HepG2 (cell line): Measurements from ENCODE around the gene AGPAT2. TPM values are rescaled to one million over a fixed set of nuclear protein-coding genes. Genes with fewer than 3 reads are reported as not detected.
A peak's percentile ranks its signal among the peaks of the same experiment; 100 is the strongest.

Source experiments
- ARNTL ChIP-seq: sonication (generic); formaldehyde crosslinking; IDR thresholded peaks from 2 replicates; pipeline ENCODE4 v1.4.0; 2020; ENCODE audit warnings: mild to moderate bottlenecking, missing genetic modification reagents
- FOXK2 ChIP-seq: fragments of 450-650 bp; IDR thresholded peaks from 2 replicates; pipeline ENCODE4 v1.6.1; 2016
- GABPB1 ChIP-seq: IDR thresholded peaks from 2 replicates; pipeline ENCODE4 v1.6.1; 2016; ENCODE audit warnings: mild to moderate bottlenecking, missing genetic modification reagents, moderate library complexity, missing compliant biosample characterization
- MIXL1 ChIP-seq: IDR thresholded peaks from 2 replicates; pipeline ENCODE4 v1.6.1; 2016
- NFATC3 ChIP-seq: sonication (generic); formaldehyde crosslinking; IDR thresholded peaks from 2 replicates; pipeline ENCODE4 v1.5.1; 2020; ENCODE audit warnings: mild to moderate bottlenecking, missing genetic modification reagents
- NPAS2 ChIP-seq: sonication (generic); formaldehyde crosslinking; IDR thresholded peaks from 2 replicates; pipeline ENCODE4 v1.8.0; 2022; ENCODE audit warnings: mild to moderate bottlenecking, missing genetic modification reagents, borderline replicate concordance
- PCBP1 ChIP-seq: fragments of 200-400 bp; formaldehyde crosslinking; IDR thresholded peaks from 2 replicates; pipeline ENCODE4 v1.6.1; 2017; ENCODE audit warnings: mild to moderate bottlenecking, low read depth, low read length, borderline replicate concordance
- PPARG ChIP-seq: conservative IDR thresholded peaks from 2 replicates; pipeline ENCODE4 v1.6.1; 2016; ENCODE audit warnings: missing biosample characterization, missing genetic modification reagents
- REST ChIP-seq, 2 experiments: IDR thresholded peaks; 2 replicates each; pipeline ENCODE4 v1.6.1; 2011 to 2012; ENCODE audit warnings: low read length in 2 of 2, borderline replicate concordance in 1 of 2, low read depth in 1 of 2, mild to moderate bottlenecking in 1 of 2, moderate library complexity in 1 of 2
- RXRB ChIP-seq: IDR thresholded peaks from 2 replicates; pipeline ENCODE4 v1.6.1; 2016; ENCODE audit warnings: borderline replicate concordance, missing genetic modification reagents, missing compliant biosample characterization
- SMARCC2 ChIP-seq: fragments of 450-650 bp; IDR thresholded peaks from 2 replicates; pipeline ENCODE4 v1.6.1; 2017; ENCODE audit warnings: antibody characterized with exemption, mild to moderate bottlenecking
- SMARCE1 ChIP-seq: fragments of 450-650 bp; IDR thresholded peaks from 2 replicates; pipeline ENCODE4 v1.6.1; 2017; ENCODE audit warnings: borderline replicate concordance
- THAP11 ChIP-seq: IDR thresholded peaks from 2 replicates; pipeline ENCODE4 v1.6.1; 2016; ENCODE audit warnings: missing biosample characterization, missing genetic modification reagents
- ZBTB3 ChIP-seq: sonication (generic); formaldehyde crosslinking; IDR thresholded peaks from 2 replicates; pipeline ENCODE4 v1.4.0; 2020; ENCODE audit warnings: low read depth, mild to moderate bottlenecking, moderate library complexity, missing genetic modification reagents, borderline replicate concordance
- ZNF138 ChIP-seq: sonication (generic); formaldehyde crosslinking; IDR thresholded peaks from 2 replicates; pipeline ENCODE4 v1.5.0; 2020; ENCODE audit warnings: mild to moderate bottlenecking, low read depth, missing genetic modification reagents
- ZNF597 ChIP-seq: sonication (generic); formaldehyde crosslinking; IDR thresholded peaks from 2 replicates; pipeline ENCODE4 v1.5.0; 2020; ENCODE audit warnings: missing genetic modification reagents
- ZNF639 ChIP-seq: conservative IDR thresholded peaks from 2 replicates; pipeline ENCODE4 v1.6.1; 2018; ENCODE audit warnings: missing genetic modification reagents
- ZNF720 ChIP-seq: sonication (generic); formaldehyde crosslinking; IDR thresholded peaks from 2 replicates; pipeline ENCODE4 v1.4.0; 2020; ENCODE audit warnings: missing genetic modification reagents
- ZNF776 ChIP-seq: sonication (generic); formaldehyde crosslinking; IDR thresholded peaks from 2 replicates; pipeline ENCODE4 v1.4.0; 2020; ENCODE audit warnings: mild to moderate bottlenecking, missing genetic modification reagents
- polyA plus RNA-seq, 8 experiments: library from polyadenylated mRNA; depleted of rRNA in 3 of 8; stranded (reverse) in 7 of 8; unstranded in 1 of 8; fragments of >200 nt; fragmentation: Illumina TruSeq in 4 of 8; extraction: Trizol in 4 of 8; gene quantifications; 2 replicates each; pipeline versions ENCODE4 v1.2.1 to v1.2.3, GENCODE V29; 2011 to 2016; ENCODE audit warnings: low read depth in 4 of 8, missing spikeins in 1 of 8, mixed read lengths in 1 of 8; ENCODE audit not compliant: insufficient read depth in 1 of 8
- total RNA-seq, 5 experiments: library from RNA; depleted of rRNA; stranded (reverse); fragments of >200 nt; fragmentation: Illumina TruSeq; extraction: Trizol; gene quantifications; 2 replicates each; pipeline ENCODE4 v1.2.3, GENCODE V29; 2016; ENCODE audit warnings: low read depth in 1 of 5
- TF ChIP-seq, protein P1 (sequence below): IDR thresholded peaks from 2 replicates; pipeline ENCODE4 v1.6.1; 2016; ENCODE audit warnings: missing genetic modification reagents, missing compliant biosample characterization
- TF ChIP-seq, protein P2 (sequence below): sonication (generic); formaldehyde crosslinking; conservative IDR thresholded peaks from 2 replicates; pipeline ENCODE4 v1.8.0; 2022; ENCODE audit warnings: low read depth, missing genetic modification reagents

The AGPAT2 gene
- total and polyA plus RNA-seq, 2 of the 13 experiments (the other 11 are each of a cell fraction or from before 2014, with no cell fraction given) = 3.9 to 25.8 TPM

DNA sequence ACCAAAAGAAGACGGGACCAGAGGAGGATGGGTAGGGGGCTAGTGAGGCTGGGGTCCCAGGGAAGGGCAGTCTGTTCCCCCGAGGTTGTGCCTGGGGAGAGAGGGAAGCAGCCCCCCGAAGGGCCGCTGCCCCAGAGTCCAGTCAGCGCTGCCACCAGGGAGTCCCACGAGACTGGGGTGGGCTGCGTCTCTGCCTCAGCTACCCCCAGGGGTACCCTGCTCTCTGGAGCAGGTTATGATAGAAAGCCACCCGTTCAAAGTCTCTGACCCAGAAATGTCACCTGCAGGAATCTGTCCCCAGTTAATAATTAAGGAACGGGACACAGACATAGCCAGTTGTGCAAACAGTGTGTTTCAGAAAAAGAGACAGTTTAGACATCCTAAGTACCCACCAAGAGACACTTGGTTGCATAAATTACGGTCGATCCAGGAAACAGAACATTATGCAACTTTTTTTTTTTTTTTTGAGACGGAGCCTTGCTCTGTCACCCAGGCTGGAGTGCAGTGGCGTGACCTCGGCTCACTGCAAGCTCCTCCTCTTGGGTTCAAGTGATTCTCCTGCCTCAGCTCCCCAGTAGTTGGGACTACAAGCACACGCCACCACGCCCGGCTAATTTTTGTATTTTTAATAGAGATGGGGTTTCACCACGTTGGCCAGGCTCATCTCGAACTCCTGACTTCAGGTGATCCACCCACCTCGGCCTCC is 10.7 kb upstream of the AGPAT2 start (continued):
- TF ChIP-seq ZNF639 (CRISPR knock-in tag) = 0 out of 2 replicates have a peak, but pooled peaks have one; percentile 32
- TF ChIP-seq PCBP1 = no peak
- TF ChIP-seq ZNF597 (CRISPR knock-in tag) = no peak
- TF ChIP-seq THAP11 = peak; percentile 37; the same call in 1 of the 2 replicates
- no peak for TF ChIP-seq ZNF720
- TF ChIP-seq ZNF138 (CRISPR knock-in tag) = no peak
- peak in 1 of 2 experiments; percentile 38; a peak in 1 of 4 replicates for TF ChIP-seq REST (IDR thresholded peaks at IDR 0.05; ENCODE audit: borderline replicate concordance in 1 of 2, low read depth in 1 of 2, low read length in 2 of 2)
- peak; percentile 31; the same call in 1 of the 2 replicates for TF ChIP-seq ARNTL (CRISPR knock-in tag)
- no peak for TF ChIP-seq ZBTB3 (CRISPR knock-in tag)
- peak; percentile 86 for TF ChIP-seq RXRB
- peak; percentile 83 for TF ChIP-seq PPARG (CRISPR knock-in tag)
- no peak for TF ChIP-seq FOXK2
- no peak for TF ChIP-seq NFATC3 (CRISPR knock-in tag)
- TF ChIP-seq, protein P1, sequence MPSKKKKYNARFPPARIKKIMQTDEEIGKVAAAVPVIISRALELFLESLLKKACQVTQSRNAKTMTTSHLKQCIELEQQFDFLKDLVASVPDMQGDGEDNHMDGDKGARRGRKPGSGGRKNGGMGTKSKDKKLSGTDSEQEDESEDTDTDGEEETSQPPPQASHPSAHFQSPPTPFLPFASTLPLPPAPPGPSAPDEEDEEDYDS (CRISPR knock-in tag) = 0 out of 2 replicates have a peak, but pooled peaks have one; percentile 12
- TF ChIP-seq NPAS2 (CRISPR knock-in tag) = no peak
- TF ChIP-seq, protein P2, sequence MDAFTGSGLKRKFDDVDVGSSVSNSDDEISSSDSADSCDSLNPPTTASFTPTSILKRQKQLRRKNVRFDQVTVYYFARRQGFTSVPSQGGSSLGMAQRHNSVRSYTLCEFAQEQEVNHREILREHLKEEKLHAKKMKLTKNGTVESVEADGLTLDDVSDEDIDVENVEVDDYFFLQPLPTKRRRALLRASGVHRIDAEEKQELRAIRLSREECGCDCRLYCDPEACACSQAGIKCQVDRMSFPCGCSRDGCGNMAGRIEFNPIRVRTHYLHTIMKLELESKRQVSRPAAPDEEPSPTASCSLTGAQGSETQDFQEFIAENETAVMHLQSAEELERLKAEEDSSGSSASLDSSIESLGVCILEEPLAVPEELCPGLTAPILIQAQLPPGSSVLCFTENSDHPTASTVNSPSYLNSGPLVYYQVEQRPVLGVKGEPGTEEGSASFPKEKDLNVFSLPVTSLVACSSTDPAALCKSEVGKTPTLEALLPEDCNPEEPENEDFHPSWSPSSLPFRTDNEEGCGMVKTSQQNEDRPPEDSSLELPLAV (CRISPR knock-in tag) = no peak
- no peak for TF ChIP-seq GABPB1 (CRISPR knock-in tag)
- TF ChIP-seq ZNF776 (CRISPR knock-in tag) = no peak
- no peak for TF ChIP-seq SMARCC2
- peak; percentile 71 for TF ChIP-seq MIXL1 (CRISPR knock-in tag)
- TF ChIP-seq SMARCE1 = no peak
